PC-9 (cell line): ENCODE measurements around the gene NCBP2.

Experiments used
- CTCF ChIP-seq: fragments of 200-600 bp; sonication (generic); conservative IDR thresholded peaks from 2 replicates; pipeline ENCODE4 v1.6.1; 2017; ENCODE audit warnings: mixed run types, antibody characterized with exemption, mild to moderate bottlenecking, moderate library complexity
- EZH2 ChIP-seq: fragments of 200-600 bp; sonication (generic); IDR thresholded peaks from 2 replicates; pipeline ENCODE4 v1.8.0; 2017; ENCODE audit warnings: antibody characterized with exemption, low read depth

- no peak; the same call in 1 of the 2 replicates for TF ChIP-seq CTCF
- TF ChIP-seq EZH2, result no peak
Measured at GRCh38 chr3:196947136-196947859, 5.0 kb upstream of the NCBP2 start.
